ENCODE data around the gene RALGPS1.
"Not testable (repeated sequence)": the region's sequence is repeated elsewhere in the genome, so short reads cannot be mapped to it uniquely, and the experiment has no call there.

The RALGPS1 gene

GRCh38 chr9:126991183-126991582 lies 76.6 kb downstream of the RALGPS1 start:
- DNase-seq = no peak

GRCh38 chr9:126992427-126992826 lies 77.8 kb downstream of the RALGPS1 start:
- DNase-seq = no peak

- no peak for DNase-seq
Measured at GRCh38 chr9:126999315-127000068, 84.9 kb downstream of the RALGPS1 start.

- DNase-seq = no peak
Measured at GRCh38 chr9:127004946-127005769, 90.6 kb downstream of the RALGPS1 start.

- no peak for DNase-seq
Measured at GRCh38 chr9:127005770-127006314, 91.3 kb downstream of the RALGPS1 start.

- no peak for DNase-seq
Measured at GRCh38 chr9:127007638-127008037, 93.1 kb downstream of the RALGPS1 start.

GRCh38 chr9:127008076-127008475 lies 93.5 kb downstream of the RALGPS1 start:
- no peak for DNase-seq

- no peak for DNase-seq
Measured at GRCh38 chr9:127011772-127012171, 97.2 kb downstream of the RALGPS1 start.

- DNase-seq = no peak
Measured at GRCh38 chr9:127012250-127012649, 97.7 kb downstream of the RALGPS1 start.

GRCh38 chr9:127013597-127013996 lies 99.0 kb downstream of the RALGPS1 start:
- DNase-seq = no peak

GRCh38 chr9:127014216-127014909 lies 99.8 kb downstream of the RALGPS1 start:
- no peak for DNase-seq

GRCh38 chr9:127014910-127015540 lies 100.4 kb downstream of the RALGPS1 start:
- no peak for DNase-seq

GRCh38 chr9:127015921-127016512 lies 101.4 kb downstream of the RALGPS1 start:
- DNase-seq = no peak

- not testable (repeated sequence) for DNase-seq
Measured at GRCh38 chr9:127017979-127018378, 103.4 kb downstream of the RALGPS1 start.

- no peak for DNase-seq
Measured at GRCh38 chr9:127018935-127019334, 104.4 kb downstream of the RALGPS1 start.

- DNase-seq = no peak
Measured at GRCh38 chr9:127020036-127020801, 105.6 kb downstream of the RALGPS1 start.

GRCh38 chr9:127020802-127021078 lies 106.2 kb downstream of the RALGPS1 start:
- DNase-seq = no peak

GRCh38 chr9:127021664-127022363 lies 107.2 kb downstream of the RALGPS1 start:
- DNase-seq = no peak

- DNase-seq = no peak
Measured at GRCh38 chr9:127022913-127023660, 108.5 kb downstream of the RALGPS1 start.

GRCh38 chr9:127025042-127025441 lies 110.5 kb downstream of the RALGPS1 start:
- DNase-seq = no peak

Data from SIG-M5 (cell line).